ENCODE data around the gene UQCR11.

Gene UQCR11

GRCh38 chr19:1556390-1557070 lies 48.7 kb downstream of the UQCR11 start:
- Histone ChIP-seq H3K4me3 (no peak overlapping the region), H3K9me3 (ENCODE audit: low read depth, low read length) (no peaks in the 10 kb centered on the region), H3K27ac (no peak overlapping the region), H3K36me3 (ENCODE audit: insufficient read depth, low read length) (peaks cover 5% of the 10 kb centered on the region; the same call in 1 of the 2 replicates), H3K9ac (ENCODE audit: insufficient read length) (no peak overlapping the region)
- DNase-seq (ENCODE audit: low read depth, low spot score) = no peak
- TF ChIP-seq EZH2 (IDR thresholded peaks at IDR 0.05) = no peak
- no peak for TF ChIP-seq FOXP2 (optimal IDR thresholded peaks at IDR 0.05; ENCODE audit: control extremely low read depth, extremely low read length, insufficient read depth)

GRCh38 chr19:1555487-1556389 lies 49.5 kb downstream of the UQCR11 start:
- no peak overlapping the region for H3K4me3 ChIP-seq
- H3K36me3 ChIP-seq (ENCODE audit: insufficient read depth, low read length) = peaks cover 5% of the 10 kb centered on the region; the same call in 1 of the 2 replicates
- DNase-seq (ENCODE audit: low read depth, low spot score) = no peak
- TF ChIP-seq FOXP2 (optimal IDR thresholded peaks at IDR 0.05; ENCODE audit: control extremely low read depth, extremely low read length, insufficient read depth) (no peak), EZH2 (IDR thresholded peaks at IDR 0.05) (no peak), POLR2AphosphoS5 (IDR thresholded peaks at IDR 0.05; ENCODE audit: borderline replicate concordance, low read depth, low read length) (no peak)
- H3K9ac ChIP-seq (ENCODE audit: insufficient read length) = no peak overlapping the region
- no peak overlapping the region for H3K27ac ChIP-seq
- no peaks in the 10 kb centered on the region for H3K9me3 ChIP-seq (ENCODE audit: low read depth, low read length)

- TF ChIP-seq POLR2AphosphoS5 (IDR thresholded peaks at IDR 0.05; ENCODE audit: borderline replicate concordance, low read depth, low read length) (no peak), EZH2 (IDR thresholded peaks at IDR 0.05) (no peak), FOXP2 (optimal IDR thresholded peaks at IDR 0.05; ENCODE audit: control extremely low read depth, extremely low read length, insufficient read depth) (no peak)
- Histone ChIP-seq H3K36me3 (ENCODE audit: insufficient read depth, low read length) (peaks cover 5% of the 10 kb centered on the region; the same call in 1 of the 2 replicates), H3K4me3 (no peak overlapping the region)
These were observed 50.3 kb downstream of the UQCR11 start for GRCh38 chr19:1554968-1555367.

DNA sequence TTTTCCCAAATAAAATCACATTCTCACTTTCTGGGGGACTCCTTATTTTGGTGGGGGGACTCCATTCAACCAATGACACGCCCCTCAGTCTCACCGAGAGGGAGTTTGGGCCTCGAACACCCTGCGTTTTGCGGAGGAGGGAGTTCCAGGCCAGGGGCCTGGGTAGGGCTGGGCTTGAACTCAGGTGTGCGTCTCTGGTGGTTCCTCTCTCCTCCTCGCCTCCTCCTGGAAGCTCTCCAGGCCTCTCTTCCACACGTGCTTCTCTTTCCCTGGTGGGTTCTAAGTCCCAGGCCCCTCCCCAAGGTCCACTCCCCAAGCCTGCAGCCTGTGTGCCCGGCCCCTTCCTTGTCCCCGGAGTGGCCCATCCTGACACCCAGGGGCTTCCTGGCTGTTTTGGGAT lies 51.8 kb downstream of the UQCR11 start:
- H3K4me3 ChIP-seq = no peak overlapping the region
- TF ChIP-seq FOXP2 (optimal IDR thresholded peaks at IDR 0.05; ENCODE audit: control extremely low read depth, extremely low read length, insufficient read depth) (no peak), EZH2 (IDR thresholded peaks at IDR 0.05) (no peak), POLR2AphosphoS5 (IDR thresholded peaks at IDR 0.05; ENCODE audit: borderline replicate concordance, low read depth, low read length) (no peak)
- no peak overlapping the region for H3K9ac ChIP-seq (ENCODE audit: insufficient read length)
- no peaks in the 10 kb centered on the region for H3K9me3 ChIP-seq (ENCODE audit: low read depth, low read length)
- H3K36me3 ChIP-seq (ENCODE audit: insufficient read depth, low read length) = peaks cover 5% of the 10 kb centered on the region; the same call in 1 of the 2 replicates
- DNase-seq (ENCODE audit: low read depth, low spot score) = no peak
- no peak overlapping the region for H3K27ac ChIP-seq

More at GRCh38 chr19:1554968-1555367, 50.3 kb downstream of the UQCR11 start:
- no peak for DNase-seq (ENCODE audit: low read depth, low spot score)
- no peak overlapping the region for H3K9ac ChIP-seq (ENCODE audit: insufficient read length)
- H3K27ac ChIP-seq = no peak overlapping the region
- no peaks in the 10 kb centered on the region for H3K9me3 ChIP-seq (ENCODE audit: low read depth, low read length)

GRCh38 chr19:1551068-1552040 lies 53.9 kb downstream of the UQCR11 start:
- DNase-seq (ENCODE audit: low read depth, low spot score) = no peak
- H3K9ac ChIP-seq (ENCODE audit: insufficient read length) = no peak overlapping the region

DNA sequence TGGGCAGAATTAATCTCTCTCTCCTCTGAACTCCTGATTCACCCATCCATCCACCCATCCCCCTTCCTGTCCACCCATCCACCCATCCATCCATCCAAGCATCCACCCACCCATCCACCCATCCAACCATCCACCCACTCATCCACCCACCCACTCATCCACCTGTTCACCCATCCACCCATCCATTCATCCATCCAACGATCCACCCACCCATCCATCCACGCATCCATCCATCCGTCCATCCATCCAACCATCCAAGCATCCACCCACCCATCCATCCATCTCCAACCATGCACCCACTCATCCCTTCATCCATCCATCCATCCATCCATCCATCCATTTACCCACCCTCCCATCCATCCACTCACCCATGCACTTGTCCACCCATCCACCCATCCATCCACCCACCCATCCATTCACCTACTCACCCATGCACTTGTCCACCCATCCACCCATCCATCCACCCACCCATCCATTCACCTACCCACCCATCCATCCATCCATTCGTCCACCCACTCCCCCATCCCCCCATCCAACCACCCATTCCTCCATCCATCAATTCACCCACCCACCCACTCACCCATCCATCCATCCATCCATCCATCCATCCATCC lies 55.8 kb downstream of the UQCR11 start:
- Histone ChIP-seq H3K9ac (ENCODE audit: insufficient read length) (no peak overlapping the region), H3K36me3 (ENCODE audit: insufficient read depth, low read length) (no peaks in the 10 kb centered on the region), H3K4me3 (no peak overlapping the region)

More at GRCh38 chr19:1551068-1552040, 53.9 kb downstream of the UQCR11 start:
- Histone ChIP-seq H3K4me3 (no peak overlapping the region), H3K27ac (no peak overlapping the region), H3K9me3 (ENCODE audit: low read depth, low read length) (no peaks in the 10 kb centered on the region), H3K36me3 (ENCODE audit: insufficient read depth, low read length) (no peaks in the 10 kb centered on the region; the same call in 1 of the 2 replicates)
- TF ChIP-seq POLR2AphosphoS5 (IDR thresholded peaks at IDR 0.05; ENCODE audit: borderline replicate concordance, low read depth, low read length) (no peak), EZH2 (IDR thresholded peaks at IDR 0.05) (no peak), FOXP2 (optimal IDR thresholded peaks at IDR 0.05; ENCODE audit: control extremely low read depth, extremely low read length, insufficient read depth) (no peak)

More for the DNA sequence above, 55.8 kb downstream of the UQCR11 start:
- Histone ChIP-seq H3K9me3 (ENCODE audit: low read depth, low read length) (no peaks in the 10 kb centered on the region), H3K27ac (no peak overlapping the region)
- no peak for TF ChIP-seq FOXP2 (optimal IDR thresholded peaks at IDR 0.05; ENCODE audit: control extremely low read depth, extremely low read length, insufficient read depth)
- TF ChIP-seq POLR2AphosphoS5 (IDR thresholded peaks at IDR 0.05; ENCODE audit: borderline replicate concordance, low read depth, low read length) = no peak
- TF ChIP-seq EZH2 (IDR thresholded peaks at IDR 0.05) = no peak
- no peak for DNase-seq (ENCODE audit: low read depth, low spot score)

Data from SK-N-MC (cell line).